ENCODE data around the gene RPS2. TPM values are rescaled to one million over a fixed set of nuclear protein-coding genes. Genes with fewer than 3 reads are reported as not detected.

Gene RPS2
- total RNA-seq, 2 experiments from 2014 or later = 2,461 to 3,120 TPM

DNA sequence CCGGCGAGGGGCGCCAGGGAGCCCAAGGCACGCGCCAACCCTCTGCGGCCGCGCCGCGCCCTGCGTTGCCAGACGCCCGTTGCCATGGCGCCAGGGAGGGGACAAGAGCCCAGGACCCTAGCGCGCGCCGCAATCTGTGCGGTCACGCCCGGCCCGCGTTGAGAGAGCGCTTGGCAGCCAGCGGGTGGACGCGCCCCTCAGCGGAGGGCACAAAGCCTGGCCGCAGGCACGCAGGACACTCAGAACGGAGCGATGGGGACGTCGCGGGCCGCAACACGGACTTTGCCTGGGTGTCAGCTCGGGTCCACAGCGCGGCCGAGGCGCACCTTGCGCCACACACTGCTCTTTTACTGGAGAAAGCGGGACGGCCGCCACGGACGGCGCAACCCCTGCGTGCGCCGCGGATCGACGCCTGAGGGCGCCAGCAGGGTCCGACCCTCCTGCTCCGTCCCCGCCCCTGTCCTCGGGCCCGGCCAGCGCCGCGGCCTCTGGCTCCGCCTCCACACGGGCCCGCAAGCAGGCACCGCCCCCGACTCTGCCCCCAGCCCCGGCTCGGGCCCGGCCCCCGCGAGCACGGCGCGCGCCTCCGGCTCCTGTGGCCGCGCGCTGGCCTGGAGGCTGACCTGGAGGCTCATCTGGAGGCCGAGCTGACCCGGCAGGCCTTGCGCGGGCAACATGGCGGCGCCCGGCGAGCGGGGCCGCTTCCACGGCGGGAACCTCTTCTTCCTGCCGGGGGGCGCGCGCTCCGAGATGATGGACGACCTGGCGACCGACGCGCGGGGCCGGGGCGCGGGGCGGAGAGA is 19.1 kb upstream of the RPS2 start, which contains the start of gene GFER:
Gene GFER (plus strand): TSS at position 650 of the 803 bp plus-strand sequence. CDS start 26 bp downstream, at position 676.
- no peak for TF ChIP-seq EZH2phosphoT487 (IDR thresholded peaks at IDR 0.05; ENCODE audit: borderline replicate concordance, low read depth, low read length)
- TF ChIP-seq CTCF (conservative IDR thresholded peaks at IDR 0.05; ENCODE audit: low read length) = peak; percentile 59; the same call in 1 of the 2 replicates

DNA sequence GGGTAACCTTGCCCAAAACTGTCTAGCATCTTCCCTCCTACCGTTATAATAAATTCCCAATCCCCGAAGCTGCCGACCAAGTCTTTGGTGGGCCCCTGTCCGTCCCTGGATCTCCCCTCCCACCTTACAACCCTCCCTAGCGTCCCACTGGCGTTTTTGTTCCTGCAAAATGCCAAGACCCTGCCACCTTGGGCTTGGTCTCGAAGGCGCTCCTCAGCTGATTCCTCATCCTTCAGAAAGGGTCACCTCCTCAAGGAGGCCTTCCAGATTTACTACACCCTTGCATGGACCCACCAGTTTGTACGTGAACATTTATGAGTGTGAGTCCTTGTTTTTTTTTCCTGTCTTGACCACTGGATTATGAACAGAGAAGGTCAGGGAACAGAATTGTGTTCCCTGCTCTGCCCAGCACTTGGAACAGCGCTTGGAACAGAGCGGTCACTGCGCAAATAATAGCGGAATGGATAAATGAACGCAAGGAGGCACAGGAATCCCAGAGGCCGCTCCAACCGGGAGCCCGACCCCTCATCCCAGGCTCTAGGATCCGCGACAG is 18.4 kb upstream of the RPS2 start:
- Histone ChIP-seq H3K4me1 (ENCODE audit: insufficient read depth, low read length, poor library complexity, severe bottlenecking) (peaks cover 14% of the 10 kb centered on the region), H3K4me3 (ENCODE audit: low read depth, low read length, poor library complexity, severe bottlenecking) (peak overlapping the region; percentile 82)
- TF ChIP-seq EZH2phosphoT487 (IDR thresholded peaks at IDR 0.05; ENCODE audit: borderline replicate concordance, low read depth, low read length) = no peak
- TF ChIP-seq CTCF (conservative IDR thresholded peaks at IDR 0.05; ENCODE audit: low read length) = no peak

More for the DNA sequence above, 19.1 kb upstream of the RPS2 start, which contains the start of gene GFER:
- peak within 1 kb of the TSS; percentile 44; the same call in 1 of the 2 replicates for H2AFZ ChIP-seq (ENCODE audit: low read length)
- H4K20me1 ChIP-seq (ENCODE audit: insufficient read depth, low read length) = no peaks in the 10 kb centered on the region
- POLR2A ChIA-PET = no interaction called here
- peaks cover 18% of the 10 kb centered on the region; the same call in 1 of the 2 replicates for H3K36me3 ChIP-seq (ENCODE audit: insufficient read depth, low read length)
- peak within 1 kb of the TSS; percentile 82 for H3K4me3 ChIP-seq (ENCODE audit: low read depth, low read length, poor library complexity, severe bottlenecking)
- H3K27ac ChIP-seq (ENCODE audit: low read depth, low read length, poor library complexity, severe bottlenecking) = peak within 1 kb of the TSS; percentile 37
- peak; percentile 80 for DNase-seq (ENCODE audit: low spot score)
- H3K4me1 ChIP-seq (ENCODE audit: insufficient read depth, low read length, poor library complexity, severe bottlenecking) = peaks cover 14% of the 10 kb centered on the region
- H3K4me2 ChIP-seq (ENCODE audit: low read length) = peak within 1 kb of the TSS; percentile 85
- no TSS peak for BruUV-seq (replicated peaks)
- intact Hi-C loops (cut with micrococcal nuclease; ENCODE audit: unreplicated experiment) = loop anchor here (1.0 kb wide), 1 partner anchor 11 kb away; the partner anchor contains the start of gene TBL3
- H3K9me2 ChIP-seq (ENCODE audit: insufficient read depth, low read length) = no peaks in the 10 kb centered on the region
- CTCF ChIA-PET (ENCODE audit: unreplicated experiment) = no interaction called here
- H3K79me2 ChIP-seq (ENCODE audit: insufficient read depth, low read depth, low read length) = no peaks in the 10 kb centered on the region
- no peaks in the 10 kb centered on the region for H3K9me3 ChIP-seq (ENCODE audit: low read length)

More for the DNA sequence above, 18.4 kb upstream of the RPS2 start:
- Histone ChIP-seq H3K79me2 (ENCODE audit: insufficient read depth, low read depth, low read length) (no peaks in the 10 kb centered on the region), H2AFZ (ENCODE audit: low read length) (no peak overlapping the region), H4K20me1 (ENCODE audit: insufficient read depth, low read length) (no peaks in the 10 kb centered on the region), H3K27ac (ENCODE audit: low read depth, low read length, poor library complexity, severe bottlenecking) (no peak overlapping the region), H3K9me3 (ENCODE audit: low read length) (no peaks in the 10 kb centered on the region), H3K36me3 (ENCODE audit: insufficient read depth, low read length) (peaks cover 25% of the 10 kb centered on the region; the same call in 1 of the 2 replicates), H3K9me2 (ENCODE audit: insufficient read depth, low read length) (no peaks in the 10 kb centered on the region), H3K4me2 (ENCODE audit: low read length) (peak overlapping the region; percentile 85)
- ChIA-PET CTCF (ENCODE audit: unreplicated experiment) (no interaction called here), POLR2A (no interaction called here)
- DNase-seq (ENCODE audit: low spot score) = no peak
- BruUV-seq (replicated peaks) = no TSS peak
- intact Hi-C loops (cut with micrococcal nuclease; ENCODE audit: unreplicated experiment) = no loop called here

All from OCI-LY7 (cell line).